ENCODE results near the gene PIK3CA. TPM values are rescaled to one million over a fixed set of nuclear protein-coding genes. Genes with fewer than 3 reads are reported as not detected.
A peak's percentile ranks its signal among the peaks of the same experiment; 100 is the strongest.

Gene PIK3CA
- total RNA-seq, 1 donor = 30.2 TPM

DNA sequence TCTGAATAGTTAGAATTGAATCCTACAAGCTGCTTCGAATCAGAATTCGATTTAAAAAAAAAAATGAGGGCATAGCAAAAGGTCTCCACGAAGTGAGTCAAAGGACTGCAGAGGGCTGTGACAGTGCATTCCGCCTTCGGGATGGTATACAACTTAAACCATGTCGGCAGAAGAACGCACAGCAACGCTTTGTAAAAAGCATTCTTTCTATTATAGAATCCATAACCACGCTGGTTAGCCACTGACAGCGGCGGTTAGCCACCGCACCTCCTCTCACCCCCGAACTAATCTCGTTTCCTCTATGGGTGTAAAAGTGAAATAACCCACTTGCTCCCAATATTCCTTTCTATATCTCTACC lies 664 bp upstream of the PIK3CA start:
- peak overlapping the region; percentile 87 for H3K4me3 ChIP-seq (ENCODE audit: low read depth, low read length)
- TF ChIP-seq, protein P1, sequence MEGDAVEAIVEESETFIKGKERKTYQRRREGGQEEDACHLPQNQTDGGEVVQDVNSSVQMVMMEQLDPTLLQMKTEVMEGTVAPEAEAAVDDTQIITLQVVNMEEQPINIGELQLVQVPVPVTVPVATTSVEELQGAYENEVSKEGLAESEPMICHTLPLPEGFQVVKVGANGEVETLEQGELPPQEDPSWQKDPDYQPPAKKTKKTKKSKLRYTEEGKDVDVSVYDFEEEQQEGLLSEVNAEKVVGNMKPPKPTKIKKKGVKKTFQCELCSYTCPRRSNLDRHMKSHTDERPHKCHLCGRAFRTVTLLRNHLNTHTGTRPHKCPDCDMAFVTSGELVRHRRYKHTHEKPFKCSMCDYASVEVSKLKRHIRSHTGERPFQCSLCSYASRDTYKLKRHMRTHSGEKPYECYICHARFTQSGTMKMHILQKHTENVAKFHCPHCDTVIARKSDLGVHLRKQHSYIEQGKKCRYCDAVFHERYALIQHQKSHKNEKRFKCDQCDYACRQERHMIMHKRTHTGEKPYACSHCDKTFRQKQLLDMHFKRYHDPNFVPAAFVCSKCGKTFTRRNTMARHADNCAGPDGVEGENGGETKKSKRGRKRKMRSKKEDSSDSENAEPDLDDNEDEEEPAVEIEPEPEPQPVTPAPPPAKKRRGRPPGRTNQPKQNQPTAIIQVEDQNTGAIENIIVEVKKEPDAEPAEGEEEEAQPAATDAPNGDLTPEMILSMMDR (IDR thresholded peaks at IDR 0.05; ENCODE audit: insufficient read depth, low read depth, low read length) = no peak
- no peak for DNase-seq (ENCODE audit: low read depth)

DNA sequence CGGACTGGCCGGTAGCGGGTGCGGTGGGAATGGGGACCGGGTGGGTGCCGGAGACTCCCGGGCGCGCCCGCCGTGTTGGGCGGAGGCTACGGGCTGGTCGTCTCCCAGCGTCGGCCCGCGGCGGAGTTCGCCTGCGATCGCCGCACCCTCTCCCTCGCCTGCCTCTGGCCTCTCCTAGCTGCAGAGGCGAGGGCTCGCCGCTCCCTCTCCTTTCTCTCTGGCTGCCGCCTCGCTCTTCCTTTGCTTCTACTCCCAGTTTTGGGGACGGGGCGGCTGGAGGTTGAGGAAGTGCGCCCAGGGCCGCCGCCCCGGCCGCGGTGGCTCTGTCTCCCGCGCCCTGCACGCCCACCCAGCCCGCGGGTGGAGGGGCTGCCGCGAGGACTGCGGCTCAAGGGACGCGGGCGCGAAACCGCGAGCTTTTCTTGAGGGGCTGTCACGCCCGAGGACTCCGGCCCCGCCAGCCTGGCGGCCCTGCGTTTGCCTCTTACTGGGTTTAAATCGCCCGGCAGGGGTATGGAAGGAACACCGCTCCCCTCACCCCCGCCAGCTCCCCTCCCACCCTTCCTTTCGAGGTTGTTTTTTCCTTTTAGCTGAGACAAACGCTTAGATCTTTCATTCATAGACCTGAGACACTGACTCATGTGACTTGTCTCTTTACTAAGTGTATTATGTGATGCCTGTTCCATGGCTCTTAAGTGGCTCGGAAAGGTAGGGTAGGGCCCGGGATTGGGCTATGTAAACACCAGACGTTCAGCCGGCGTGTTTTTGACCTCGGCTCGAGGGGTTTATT lies 654 bp downstream of the PIK3CA start:
- TF ChIP-seq, protein P1 (IDR thresholded peaks at IDR 0.05; ENCODE audit: insufficient read depth, low read depth, low read length) = no peak
- H3K4me3 ChIP-seq (ENCODE audit: low read depth, low read length) = peak overlapping the region; percentile 87
- peak; percentile 52 for DNase-seq (ENCODE audit: low read depth)

DNA sequence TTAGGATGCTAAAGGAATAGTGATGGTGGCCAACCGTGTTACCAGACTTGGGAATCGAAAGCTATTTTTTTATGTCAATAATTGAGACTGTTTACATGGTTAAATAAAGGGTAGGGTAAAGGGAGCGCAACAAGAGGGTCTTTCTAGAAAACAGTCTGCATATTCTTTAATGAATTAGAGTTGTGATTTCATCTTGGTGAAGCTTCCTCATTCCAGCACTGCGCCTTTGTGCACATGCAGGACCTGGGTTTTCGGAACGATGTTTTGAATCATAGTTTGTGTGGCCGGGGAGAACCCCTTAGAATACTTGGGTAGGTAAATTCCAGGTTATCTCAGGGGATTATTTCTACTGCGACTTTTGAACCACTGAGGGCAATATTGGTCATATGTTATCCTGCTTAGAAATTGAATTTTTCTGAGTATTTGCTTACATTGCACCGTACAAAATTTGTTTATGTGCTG lies 1.3 kb downstream of the PIK3CA start:
- peak overlapping the region; percentile 87 for H3K4me3 ChIP-seq (ENCODE audit: low read depth, low read length)
- DNase-seq (ENCODE audit: low read depth) = peak; percentile 31

DNA sequence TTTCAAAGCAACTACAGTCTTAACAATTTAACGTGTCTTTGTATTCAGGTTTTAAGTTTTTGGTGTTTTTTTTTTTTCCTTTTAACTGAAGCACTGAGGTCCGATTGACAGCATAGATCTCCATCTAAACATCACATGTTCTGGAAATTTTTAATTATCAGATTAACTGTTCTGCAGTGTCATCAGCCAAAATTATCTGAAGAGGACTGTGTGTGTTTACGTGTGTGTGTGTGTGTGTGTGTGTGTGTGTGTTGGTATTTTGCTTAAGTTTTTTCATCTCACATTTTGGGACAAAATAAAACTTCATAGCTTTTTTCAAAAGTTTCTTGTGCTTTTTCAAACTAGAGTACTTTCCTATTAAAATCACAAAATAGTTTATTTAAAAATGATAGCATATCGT lies 1.8 kb downstream of the PIK3CA start:
- TF ChIP-seq, protein P1 (IDR thresholded peaks at IDR 0.05; ENCODE audit: insufficient read depth, low read depth, low read length) = no peak
- H3K4me3 ChIP-seq (ENCODE audit: low read depth, low read length) = peak overlapping the region; percentile 87
- peak; percentile 16 for DNase-seq (ENCODE audit: low read depth)

More for the DNA sequence above, 1.3 kb downstream of the PIK3CA start:
- TF ChIP-seq, protein P1 (IDR thresholded peaks at IDR 0.05; ENCODE audit: insufficient read depth, low read depth, low read length) = no peak

DNA sequence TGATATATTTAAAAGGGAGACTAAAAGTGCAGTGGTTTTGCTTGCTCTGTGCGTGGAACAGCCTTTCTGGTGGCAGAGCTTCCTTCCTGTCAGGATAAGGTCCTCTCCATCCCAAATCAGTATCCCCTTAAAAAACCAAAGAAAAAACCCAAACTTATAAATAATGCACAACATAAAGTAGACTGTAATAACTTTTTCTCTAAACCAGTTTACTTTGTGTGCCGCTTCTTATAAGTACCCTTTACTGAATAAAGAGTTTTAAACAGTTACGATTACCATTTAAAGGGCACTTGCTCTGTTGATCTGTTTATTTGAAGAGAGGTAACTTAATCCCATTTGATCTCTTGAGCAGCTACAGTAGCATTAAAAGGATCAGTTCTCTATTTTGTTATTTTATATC lies 2.5 kb downstream of the PIK3CA start:
- H3K4me3 ChIP-seq (ENCODE audit: low read depth, low read length) = peak overlapping the region; percentile 29
- TF ChIP-seq, protein P1 (IDR thresholded peaks at IDR 0.05; ENCODE audit: insufficient read depth, low read depth, low read length) = no peak

DNA sequence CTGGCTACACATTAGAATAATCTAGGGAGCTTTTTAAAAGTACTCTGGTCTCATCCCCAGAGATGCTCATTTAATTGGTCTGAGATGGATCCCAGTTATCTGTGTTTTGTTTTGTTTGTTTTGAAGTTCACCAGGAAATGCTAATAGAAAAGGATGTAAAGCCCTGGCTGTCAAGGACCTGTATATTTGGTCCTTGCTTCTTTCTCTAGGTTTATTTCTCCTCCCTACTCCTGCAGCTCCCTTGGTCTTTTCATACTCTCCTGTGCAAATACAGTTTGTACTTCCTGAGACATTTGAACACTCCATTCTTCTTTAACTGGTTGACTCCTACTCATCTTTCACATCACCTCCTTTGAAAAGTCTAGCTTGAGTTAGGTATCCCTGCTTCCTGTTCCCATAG lies 3.3 kb downstream of the PIK3CA start:
- TF ChIP-seq, protein P1 (IDR thresholded peaks at IDR 0.05; ENCODE audit: insufficient read depth, low read depth, low read length) = no peak
- no peak overlapping the region for H3K4me3 ChIP-seq (ENCODE audit: low read depth, low read length)
- DNase-seq (ENCODE audit: low read depth) = no peak

More for the DNA sequence above, 2.5 kb downstream of the PIK3CA start:
- no peak for DNase-seq (ENCODE audit: low read depth)
